Ascending aorta (tissue), 2 donors: ENCODE results near the gene REEP3. TPM values are rescaled to one million over a fixed set of nuclear protein-coding genes. Genes with fewer than 3 reads are reported as not detected.

Experiments used
- DNase-seq, 2 donors: peaks; one replicate each; pipeline ENCODE4 v3.0.0-alpha.2; 2019; ENCODE audit warnings: low spot score in 2 of 2
- H3K27ac ChIP-seq, 2 donors: fragments of 200-600 bp; sonication (generic); one replicate each; pipeline ENCODE4 v1.5.1; 2016 to 2017; ENCODE audit warnings: mild to moderate bottlenecking in 1 of 2
- H3K27me3 ChIP-seq: fragments of 200-600 bp; sonication (generic); one replicate; pipeline ENCODE4 v1.5.1; 2017
- H3K36me3 ChIP-seq, 2 donors: fragments of 200-600 bp; sonication (generic); one replicate each; pipeline ENCODE4 v1.5.1; 2016
- H3K4me1 ChIP-seq, 2 donors: fragments of 200-600 bp; sonication (generic); one replicate each; pipeline ENCODE4 v1.5.1; 2016 to 2017; ENCODE audit warnings: mild to moderate bottlenecking in 1 of 2
- H3K4me3 ChIP-seq, 2 donors: fragments of 200-600 bp; sonication (generic); one replicate each; pipeline ENCODE4 v1.5.1; 2016 to 2017; ENCODE audit warnings: mild to moderate bottlenecking in 1 of 2
- H3K9me3 ChIP-seq, 2 donors: fragments of 200-600 bp; sonication (generic); one replicate each; pipeline ENCODE4 v1.5.1; 2016
- CTCF ChIP-seq, 3 experiments: fragments of 200-600 bp in 2 of 3; fragments of 450-650 bp in 1 of 3; sonication (generic) in 2 of 3; IDR thresholded peaks; one replicate each; pipeline ENCODE4 v1.5.1; 2016 to 2019; ENCODE audit warnings: antibody characterized with exemption in 3 of 3, mild to moderate bottlenecking in 1 of 3, moderate library complexity in 1 of 3
- intact Hi-C: fragments of 100-400 bp; cut with DNase I; formaldehyde crosslinking; loops from one replicate; pipeline ENCODE4 v1.15.1; 2023
- total RNA-seq: library from RNA; depleted of rRNA; stranded (reverse); fragments of >200 nt; gene quantifications from one replicate; pipeline ENCODE4 v1.1.0, GENCODE V29; 2016

The REEP3 gene
- total RNA-seq, 1 donor from 2014 or later = 41.1 TPM

GRCh38 chr10:63630085-63630930, 109.1 kb downstream of the REEP3 start:
- Histone ChIP-seq H3K4me1 (peaks cover 0 to 20% of the 10 kb centered on the region in 2 donors), H3K27ac (peak overlapping the region; percentile 90 to 99), H3K27me3 (no peaks in the 10 kb centered on the region), H3K36me3 (no peaks in the 10 kb centered on the region), H3K9me3 (no peaks in the 10 kb centered on the region), H3K4me3 (peak overlapping the region; percentile 67 to 70)
- peak; percentile 64 to 95 for DNase-seq
- intact Hi-C loops = loop anchor here (1.0 to 5.0 kb wide), 8 partner anchors 82 to 813 kb away; partner anchors contain the start of genes EGR2 and REEP3
- peak in 1 of 3 experiments; percentile 4 for TF ChIP-seq CTCF (IDR thresholded peaks at IDR 0.05)

DNA sequence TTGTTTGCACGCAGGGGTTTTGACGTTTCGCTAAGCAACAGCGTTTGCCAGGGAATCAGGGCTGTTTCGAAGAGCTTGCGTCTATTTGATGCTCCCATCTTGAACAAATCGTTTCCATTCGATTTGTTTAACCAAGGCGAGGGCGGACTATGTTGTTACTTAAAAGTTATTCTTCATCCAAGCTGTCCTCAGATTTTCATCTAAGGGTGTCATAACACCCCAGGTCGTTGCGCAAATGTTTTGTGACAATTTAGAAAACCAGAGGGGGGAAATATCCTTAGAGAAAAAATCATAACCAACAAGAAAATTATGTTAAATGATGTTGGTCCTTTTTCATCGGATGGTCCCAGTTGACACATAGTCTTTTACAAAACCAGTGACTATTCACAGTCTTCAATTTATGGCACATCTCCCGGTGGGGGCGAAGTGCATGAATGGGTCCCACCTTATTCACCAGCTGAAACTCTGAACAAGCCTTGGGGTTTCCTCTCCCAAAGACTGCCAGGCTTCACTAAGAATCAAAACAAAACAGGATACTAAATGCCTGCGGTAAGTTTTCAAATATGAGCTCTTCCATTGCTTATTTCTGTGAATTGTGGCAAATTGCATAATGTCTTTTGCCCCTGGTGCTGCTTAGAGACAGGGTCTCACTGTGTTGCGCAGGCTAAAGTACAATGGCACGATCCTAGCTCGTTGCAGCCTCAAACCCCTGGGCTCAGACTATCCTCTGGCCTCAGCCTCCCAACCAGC, 109.9 kb downstream of the REEP3 start:
- Histone ChIP-seq H3K9me3 (no peaks in the 10 kb centered on the region), H3K27ac (peak overlapping the region; percentile 90 to 99), H3K4me1 (peaks cover 0 to 20% of the 10 kb centered on the region in 2 donors), H3K4me3 (peak overlapping the region; percentile 67 to 70), H3K27me3 (no peaks in the 10 kb centered on the region), H3K36me3 (no peaks in the 10 kb centered on the region)
- DNase-seq = no peak
- intact Hi-C loops = loop anchor here (1.0 to 5.0 kb wide), 8 partner anchors 81 to 814 kb away; partner anchors contain the start of genes EGR2 and REEP3
- TF ChIP-seq CTCF (IDR thresholded peaks at IDR 0.05) = no peak

DNA sequence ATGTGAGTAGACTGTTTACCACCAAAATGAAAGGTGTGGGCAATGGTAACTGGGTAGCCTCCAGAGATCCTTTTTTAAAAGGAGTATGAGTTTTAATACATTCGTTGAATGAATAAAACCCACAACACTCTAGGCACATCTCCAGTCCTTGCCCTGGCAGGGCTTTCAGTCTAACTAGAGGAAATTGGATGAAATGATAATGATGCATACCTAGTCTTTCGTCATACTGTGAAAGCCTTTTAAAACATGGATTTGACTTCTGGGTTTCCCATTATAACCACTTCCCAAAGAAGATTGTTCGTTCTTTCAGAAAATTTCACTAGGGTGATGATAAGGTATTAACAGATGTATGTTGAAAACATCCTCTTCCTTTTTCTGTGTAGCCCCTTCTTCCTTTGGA, 110.8 kb downstream of the REEP3 start:
- no peak for DNase-seq
- intact Hi-C loops = loop anchor here (2.0 to 5.0 kb wide), 4 partner anchors 185 to 815 kb away; partner anchors contain the start of gene EGR2
- H3K36me3 ChIP-seq = no peaks in the 10 kb centered on the region
- peaks cover 0 to 20% of the 10 kb centered on the region in 2 donors for H3K4me1 ChIP-seq
- no peaks in the 10 kb centered on the region for H3K27me3 ChIP-seq
- no peak for TF ChIP-seq CTCF (IDR thresholded peaks at IDR 0.05)
- no peaks in the 10 kb centered on the region for H3K9me3 ChIP-seq
- no peak overlapping the region for H3K4me3 ChIP-seq
- peak overlapping the region; percentile 90 to 99 for H3K27ac ChIP-seq

GRCh38 chr10:63633677-63634487, 112.7 kb downstream of the REEP3 start:
- Histone ChIP-seq H3K4me1 (peaks cover 0 to 11% of the 10 kb centered on the region in 2 donors), H3K4me3 (no peak overlapping the region), H3K27ac (no peak overlapping the region), H3K9me3 (no peaks in the 10 kb centered on the region), H3K36me3 (no peaks in the 10 kb centered on the region), H3K27me3 (no peaks in the 10 kb centered on the region)
- no peak for DNase-seq
- intact Hi-C loops = loop anchor here (5.0 kb wide), 3 partner anchors 183 to 817 kb away; partner anchors contain the start of gene EGR2
- TF ChIP-seq CTCF (IDR thresholded peaks at IDR 0.05) = peak in 2 of 3 experiments; percentile 19 to 44
